Mesenchymal stem cell (in vitro differentiated cells and primary cell): Measurements from ENCODE around the gene PHTF2. TPM values are rescaled to one million over a fixed set of nuclear protein-coding genes. Genes with fewer than 3 reads are reported as not detected.
A peak's percentile ranks its signal among the peaks of the same experiment; 100 is the strongest.

ENCODE experiments used
- DNase-seq: peaks from one replicate; pipeline ENCODE4 v3.0.0-alpha.2; 2013
- H2AFZ ChIP-seq: one replicate; pipeline ENCODE4 v1.6.1; 2013; ENCODE audit warnings: low read depth, mild to moderate bottlenecking, control low read depth, inconsistent platforms, low read length, moderate library complexity
- H2AK5ac ChIP-seq: 2 replicates; pipeline ENCODE4 v1.6.1; 2013; ENCODE audit warnings: low read length, moderate library complexity, mild to moderate bottlenecking, inconsistent platforms; ENCODE audit not compliant: severe bottlenecking
- H2BK120ac ChIP-seq: one replicate; pipeline ENCODE4 v1.6.1; 2013; ENCODE audit warnings: low read depth, mild to moderate bottlenecking, inconsistent platforms, low read length, moderate library complexity
- H2BK12ac ChIP-seq, 2 experiments: one replicate each; pipeline ENCODE4 v1.6.1; 2013; ENCODE audit warnings: inconsistent platforms in 2 of 2, low read length in 2 of 2, mild to moderate bottlenecking in 2 of 2, moderate library complexity in 2 of 2, control low read depth in 1 of 2
- H2BK15ac ChIP-seq: one replicate; pipeline ENCODE4 v1.6.1; 2013; ENCODE audit warnings: mild to moderate bottlenecking, low read depth, inconsistent platforms; ENCODE audit not compliant: poor library complexity, severe bottlenecking
- H2BK5ac ChIP-seq: 2 replicates; pipeline ENCODE4 v1.6.1; 2013; ENCODE audit warnings: low read depth, mild to moderate bottlenecking, low read length, control low read depth, inconsistent platforms; ENCODE audit not compliant: poor library complexity, severe bottlenecking
- H3K14ac ChIP-seq, 2 experiments: one replicate each; pipeline ENCODE4 v1.6.1; 2013; ENCODE audit warnings: inconsistent platforms in 2 of 2, low read length in 2 of 2, control low read depth in 1 of 2, mild to moderate bottlenecking in 1 of 2, moderate library complexity in 1 of 2
- H3K18ac ChIP-seq, 2 experiments: one replicate each; pipeline ENCODE4 v1.6.1; 2013; ENCODE audit warnings: inconsistent platforms in 2 of 2, low read length in 2 of 2, control low read depth in 1 of 2, low read depth in 1 of 2, mild to moderate bottlenecking in 1 of 2
- H3K23ac ChIP-seq, 2 experiments: one replicate each; pipeline ENCODE4 v1.6.1; 2013; ENCODE audit warnings: inconsistent platforms in 2 of 2, low read length in 2 of 2, mild to moderate bottlenecking in 2 of 2, moderate library complexity in 2 of 2, control low read depth in 1 of 2
- H3K27ac ChIP-seq: 2 replicates; pipeline ENCODE4 v1.5.1; 2013; ENCODE audit warnings: mild to moderate bottlenecking, moderate library complexity, low read length, control low read depth, inconsistent platforms; ENCODE audit not compliant: poor library complexity, severe bottlenecking
- H3K27me3 ChIP-seq, 2 experiments: 2 replicates each; pipeline versions ENCODE4 v1.6.1 to v1.7.0; 2013; ENCODE audit warnings: low read length in 2 of 2, mild to moderate bottlenecking in 2 of 2, moderate library complexity in 2 of 2, control low read depth in 1 of 2, inconsistent platforms in 1 of 2; ENCODE audit not compliant: control insufficient read depth in 1 of 2, insufficient read depth in 1 of 2
- H3K36me3 ChIP-seq, 2 experiments: 2 replicates each; pipeline versions ENCODE4 v1.6.1 to v1.7.0; 2013; ENCODE audit warnings: low read length in 2 of 2, control low read depth in 1 of 2, inconsistent platforms in 1 of 2, low read depth in 1 of 2, mild to moderate bottlenecking in 1 of 2; ENCODE audit not compliant: insufficient read depth in 2 of 2, control insufficient read depth in 1 of 2
- H3K4ac ChIP-seq, 2 experiments: one replicate each; pipeline ENCODE4 v1.6.1; 2013; ENCODE audit warnings: inconsistent platforms in 2 of 2, low read length in 2 of 2, mild to moderate bottlenecking in 2 of 2, moderate library complexity in 2 of 2, control low read depth in 1 of 2, low read depth in 1 of 2
- H3K4me1 ChIP-seq: 2 replicates; pipeline ENCODE4 v1.6.1; 2013; ENCODE audit warnings: low read depth, low read length, control low read depth; ENCODE audit not compliant: control insufficient read depth, insufficient read depth
- H3K4me2 ChIP-seq: 2 replicates; pipeline ENCODE4 v1.6.1; 2013; ENCODE audit warnings: low read length, mild to moderate bottlenecking, inconsistent platforms; ENCODE audit not compliant: poor library complexity, severe bottlenecking
- H3K4me3 ChIP-seq, 2 experiments: 2 replicates each; pipeline versions ENCODE4 v1.5.1 to v1.7.0; 2013; ENCODE audit warnings: low read length in 2 of 2, mild to moderate bottlenecking in 2 of 2, control low read depth in 1 of 2, low read depth in 1 of 2; ENCODE audit not compliant: insufficient read depth in 1 of 2
- H3K79me1 ChIP-seq: replicated peaks from 2 replicates; pipeline ENCODE4 v1.6.1; 2013; ENCODE audit warnings: mild to moderate bottlenecking, control low read depth, low read length, inconsistent platforms; ENCODE audit not compliant: poor library complexity, severe bottlenecking
- H3K9ac ChIP-seq: 2 replicates; pipeline ENCODE4 v1.7.0; 2013; ENCODE audit warnings: mild to moderate bottlenecking, low read length, moderate library complexity
- H3K9me3 ChIP-seq: 2 replicates; pipeline ENCODE4 v1.7.0; 2013; ENCODE audit warnings: mild to moderate bottlenecking, low read length; ENCODE audit not compliant: control insufficient read depth
- H4K8ac ChIP-seq: one replicate; pipeline ENCODE4 v1.6.1; 2013; ENCODE audit warnings: inconsistent platforms, mild to moderate bottlenecking, low read length, moderate library complexity
- H4K91ac ChIP-seq: one replicate; pipeline ENCODE4 v1.6.1; 2013; ENCODE audit warnings: mild to moderate bottlenecking, low read length, inconsistent platforms
- WGBS: methylation state at CpG from one replicate; pipeline ENCODE4 v1.1.7; 2013; ENCODE audit warnings: mixed read lengths; 5-methylcytosine and 5-hydroxymethylcytosine counted together
- polyA plus RNA-seq, 2 experiments: library from polyadenylated mRNA; stranded (reverse); fragments of 200-250 nt; gene quantifications; one replicate each; pipeline ENCODE4 v1.2.3, GENCODE V29; 2013

The PHTF2 gene
- 38.7 TPM for polyA plus RNA-seq (2013, experiment 1 of 2)
- polyA plus RNA-seq (2013, experiment 2 of 2), result 38.4 TPM

DNA sequence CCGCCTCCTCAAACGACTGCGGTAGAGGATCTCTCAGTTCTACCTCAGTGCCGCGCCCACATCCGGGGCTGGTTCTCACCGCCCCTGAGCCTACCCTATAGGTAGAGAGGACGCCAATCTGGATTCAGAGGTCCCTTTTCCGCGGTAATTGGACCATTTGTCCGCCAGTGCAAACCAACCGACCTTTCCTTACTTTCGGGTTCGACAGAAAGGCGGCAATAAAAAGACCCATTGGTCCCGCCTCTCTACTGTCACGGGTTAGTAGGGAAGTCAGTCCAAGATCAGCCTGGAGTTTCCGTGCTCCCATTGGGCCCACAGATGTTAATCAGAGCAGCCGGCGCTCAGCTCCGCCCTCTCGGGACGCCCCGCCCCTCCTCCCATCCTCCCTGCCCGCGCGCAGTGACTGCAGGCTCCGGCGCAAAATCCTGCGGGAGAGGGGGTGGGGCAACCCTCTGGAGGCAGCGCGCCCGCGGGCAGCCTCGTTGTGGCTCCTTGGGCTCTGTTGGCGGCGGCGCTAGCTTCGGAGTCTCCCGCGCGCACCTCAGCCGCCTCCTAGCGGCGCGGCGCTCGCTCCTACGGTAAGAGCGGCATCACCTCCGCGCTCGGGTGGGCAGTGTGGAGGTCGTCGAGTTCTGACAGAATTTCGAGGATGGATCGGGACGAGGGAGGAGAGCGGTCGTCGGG lies at the start of gene PHTF2, which contains the start of gene TMEM60:
Gene PHTF2, plus strand, starts transcription at position 380 of the 684 bp plus-strand sequence.
Gene TMEM60, minus strand, starts transcription at position 41 of the 684 bp plus-strand sequence. CDS start 4,061 bp downstream, outside the sequence.
- Histone ChIP-seq H2BK5ac (peak within 1 kb of the TSS; percentile 66), H3K27ac (peak within 1 kb of the TSS; percentile 81)
- under 1% methylated on average over 55 of the region's 61 CpGs for WGBS

DNA sequence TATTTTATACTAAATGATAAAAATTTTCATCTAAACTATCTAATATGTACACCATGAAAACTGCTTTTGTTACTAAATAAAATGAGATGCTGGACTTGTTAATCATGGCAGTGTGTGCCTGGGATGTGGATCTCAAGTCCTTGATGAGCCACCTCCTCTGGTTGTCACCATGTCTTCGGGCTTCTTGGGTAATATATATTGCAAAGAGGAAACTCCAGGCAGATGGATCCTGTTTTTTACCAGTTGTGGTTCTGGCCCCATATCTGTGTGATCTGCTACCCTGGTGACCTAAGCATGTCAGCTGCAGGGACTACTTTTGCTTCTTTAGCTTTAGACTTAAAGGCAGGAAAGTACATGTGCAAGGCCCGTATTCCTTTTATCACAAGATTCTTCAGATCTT lies 46.6 kb upstream of the PHTF2 start:
- Histone ChIP-seq H3K4ac (no peak overlapping the region), H2AK5ac (no peak overlapping the region), H2BK15ac (no peak overlapping the region), H2BK5ac (no peak overlapping the region), H3K23ac (no peak overlapping the region), H3K27ac (no peak overlapping the region), H3K4me1 (no peaks in the 10 kb centered on the region), H2BK120ac (no peak overlapping the region), H3K4me2 (no peak overlapping the region), H3K18ac (no peak overlapping the region), H4K8ac (no peak overlapping the region), H2AFZ (no peak overlapping the region), H4K91ac (no peak overlapping the region), H3K14ac (no peak overlapping the region), H3K79me1 (peaks cover 24% of the 10 kb centered on the region), H2BK12ac (no peak overlapping the region), H3K36me3 (peaks cover 4 to 34% of the 10 kb centered on the region in 2 experiments), H3K27me3 (no peaks in the 10 kb centered on the region), H3K9me3 (no peaks in the 10 kb centered on the region), H3K9ac (no peak overlapping the region), H3K4me3 (no peak overlapping the region)
- DNase-seq, result no peak
- WGBS, result 85% methylated on average over 2 of the region's 2 CpGs

More for the DNA sequence above, at the start of gene PHTF2, which contains the start of gene TMEM60:
- H3K18ac ChIP-seq, result peak within 1 kb of the TSS; percentile 96 to 97
- peak within 1 kb of the TSS; percentile 97 for H3K9ac ChIP-seq
- H3K4me2 ChIP-seq, result peak within 1 kb of the TSS; percentile 77
- H3K27me3 ChIP-seq, result no peaks in the 10 kb centered on the region
- H3K14ac ChIP-seq, result peak within 1 kb of the TSS in 1 of 2 experiments; percentile 97
- H2BK120ac ChIP-seq, result peak within 1 kb of the TSS; percentile 82
- H3K79me1 ChIP-seq, result peaks cover 14% of the 10 kb centered on the region
- H3K36me3 ChIP-seq, result peaks cover 7 to 17% of the 10 kb centered on the region in 2 experiments
- H3K23ac ChIP-seq, result peak within 1 kb of the TSS; percentile 67 to 75
- peak within 1 kb of the TSS; percentile 58 to 94 for H3K4ac ChIP-seq
- peak; percentile 100 for DNase-seq
- peaks cover 1% of the 10 kb centered on the region for H3K4me1 ChIP-seq
- H3K4me3 ChIP-seq, result peak within 1 kb of the TSS; percentile 89 to 95
- H2AK5ac ChIP-seq, result no peak within 1 kb of the TSS
- H2BK12ac ChIP-seq, result peak within 1 kb of the TSS; percentile 49 to 60
- H2AFZ ChIP-seq, result peak within 1 kb of the TSS; percentile 59
- no peaks in the 10 kb centered on the region for H3K9me3 ChIP-seq
- peak within 1 kb of the TSS; percentile 96 for H4K91ac ChIP-seq
- peak within 1 kb of the TSS; percentile 92 for H4K8ac ChIP-seq
- H2BK15ac ChIP-seq, result peak within 1 kb of the TSS; percentile 57

DNA sequence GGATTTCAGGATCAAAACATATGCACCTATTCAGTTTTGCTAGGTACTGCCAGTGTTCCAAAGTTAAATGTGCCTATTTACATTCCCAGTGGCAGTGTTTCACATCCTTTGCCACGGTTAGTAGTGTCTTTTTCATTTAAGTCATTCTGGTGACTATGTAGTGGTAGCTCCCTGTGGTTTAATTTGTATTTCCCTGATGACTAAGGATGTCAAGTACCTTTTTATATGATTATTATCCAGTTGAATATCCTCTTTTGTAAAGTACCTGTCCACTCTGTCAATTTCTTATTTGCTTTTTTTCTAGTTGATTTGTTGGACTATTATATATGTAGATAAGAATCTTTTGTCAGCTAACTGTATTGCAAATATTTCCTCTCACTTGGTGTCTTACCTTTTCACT lies 45.4 kb upstream of the PHTF2 start:
- Histone ChIP-seq H3K23ac (no peak overlapping the region), H3K9ac (no peak overlapping the region), H3K27ac (no peak overlapping the region), H3K36me3 (peaks cover 0 to 34% of the 10 kb centered on the region in 2 experiments), H2BK15ac (no peak overlapping the region), H4K91ac (no peak overlapping the region), H2BK12ac (no peak overlapping the region), H2AK5ac (no peak overlapping the region), H2AFZ (no peak overlapping the region), H3K4me3 (no peak overlapping the region), H3K14ac (no peak overlapping the region), H3K4me2 (no peak overlapping the region), H2BK120ac (no peak overlapping the region), H3K4ac (no peak overlapping the region), H3K4me1 (no peaks in the 10 kb centered on the region), H3K27me3 (no peaks in the 10 kb centered on the region), H3K18ac (no peak overlapping the region), H2BK5ac (no peak overlapping the region), H3K79me1 (peaks cover 22% of the 10 kb centered on the region), H3K9me3 (no peaks in the 10 kb centered on the region), H4K8ac (no peak overlapping the region)
- DNase-seq, result no peak
- 38% methylated on average over 1 of the region's 1 CpG for WGBS

DNA sequence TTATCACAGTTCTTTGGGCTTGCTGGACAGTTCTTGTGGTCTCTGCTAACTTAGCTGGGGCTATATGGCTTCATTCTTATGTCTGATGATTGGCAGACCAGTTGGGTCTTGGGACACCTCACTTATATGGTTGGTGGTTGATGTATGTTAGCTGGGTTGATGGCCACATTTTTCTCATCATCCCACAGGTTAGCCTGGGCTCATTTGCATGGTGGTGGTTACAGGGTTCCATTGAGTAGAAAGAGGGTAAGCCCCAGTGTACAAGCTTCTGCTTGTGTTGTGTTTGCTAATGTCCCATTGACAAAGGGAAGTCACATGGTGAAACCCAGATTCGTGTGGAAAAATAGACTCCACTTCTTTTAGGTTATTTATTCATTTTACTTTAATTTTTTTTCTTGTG lies 41.0 kb upstream of the PHTF2 start:
- WGBS, result no CpG with 5 or more reads among the region's 1 CpG

More for the DNA sequence above, 41.0 kb upstream of the PHTF2 start:
- Histone ChIP-seq H3K23ac (no peak overlapping the region), H3K79me1 (peaks cover 11% of the 10 kb centered on the region), H2BK12ac (no peak overlapping the region), H3K27ac (no peak overlapping the region), H2BK120ac (no peak overlapping the region), H3K4me2 (no peak overlapping the region), H3K18ac (no peak overlapping the region), H2AFZ (no peak overlapping the region), H4K8ac (no peak overlapping the region), H3K27me3 (no peaks in the 10 kb centered on the region), H3K4me3 (no peak overlapping the region), H3K9ac (no peak overlapping the region), H3K36me3 (peaks cover 0 to 4% of the 10 kb centered on the region in 2 experiments), H3K14ac (no peak overlapping the region), H3K4ac (no peak overlapping the region), H2AK5ac (no peak overlapping the region), H4K91ac (no peak overlapping the region), H2BK15ac (no peak overlapping the region), H2BK5ac (no peak overlapping the region), H3K9me3 (no peaks in the 10 kb centered on the region), H3K4me1 (peaks cover 2% of the 10 kb centered on the region)
- no peak for DNase-seq
